H1 (cell line): ENCODE data around the gene JPH2. TPM values are rescaled to one million over a fixed set of nuclear protein-coding genes. Genes with fewer than 3 reads are reported as not detected.

Experiments used
- CHD2 ChIP-seq: IDR thresholded peaks from 2 replicates; pipeline ENCODE4 v1.6.1; 2012; ENCODE audit warnings: low read length, improper control_type of control experiment
- CREB1 ChIP-seq: IDR thresholded peaks from 2 replicates; pipeline ENCODE4 v1.6.1; 2012; ENCODE audit warnings: inconsistent platforms
- FOSL1 ChIP-seq: IDR thresholded peaks from 2 replicates; pipeline ENCODE4 v1.6.1; 2011; ENCODE audit warnings: mild to moderate bottlenecking, low read depth, low read length, moderate library complexity; ENCODE audit not compliant: insufficient read depth
- POLR2A ChIP-seq, 2 experiments: IDR thresholded peaks; 1 replicate in 1 of 2; 2 replicates in 1 of 2; pipeline ENCODE4 v1.6.1; 2011; ENCODE audit warnings: low read depth in 2 of 2, low read length in 2 of 2, mild to moderate bottlenecking in 2 of 2; ENCODE audit errors: control extremely low read depth in 1 of 2
- POU5F1 ChIP-seq: IDR thresholded peaks from 2 replicates; pipeline ENCODE4 v1.6.1; 2011; ENCODE audit warnings: low read depth, mild to moderate bottlenecking, low read length, moderate library complexity
- SIN3A ChIP-seq, 2 experiments: IDR thresholded peaks in 1 of 2; conservative IDR thresholded peaks in 1 of 2; 2 replicates each; pipeline ENCODE4 v1.6.1; 2011 to 2012; ENCODE audit warnings: low read length in 2 of 2, improper control_type of control experiment in 1 of 2, low read depth in 1 of 2, mild to moderate bottlenecking in 1 of 2
- SIRT6 ChIP-seq: IDR thresholded peaks from one replicate; pipeline ENCODE4 v1.7.1; 2012; ENCODE audit warnings: low read length, inconsistent platforms
- SRF ChIP-seq: IDR thresholded peaks from 2 replicates; pipeline ENCODE4 v1.6.1; 2011; ENCODE audit warnings: mild to moderate bottlenecking, low read depth, low read length, moderate library complexity
- TCF12 ChIP-seq: IDR thresholded peaks from 2 replicates; pipeline ENCODE4 v1.6.1; 2011; ENCODE audit warnings: low read depth, mild to moderate bottlenecking, low read length
- ZNF274 ChIP-seq: IDR thresholded peaks from 2 replicates; pipeline ENCODE4 v1.7.0; 2012; ENCODE audit warnings: low read length, borderline replicate concordance; ENCODE audit errors: extremely low read depth
- polyA plus RNA-seq, 7 experiments: library from polyadenylated mRNA; depleted of rRNA in 3 of 7; stranded (reverse) in 5 of 7; unstranded in 2 of 7; fragments of >200 nt in 5 of 7; fragments of 200-250 nt in 2 of 7; gene quantifications; 1 replicate in 5 of 7; 2 replicates in 1 of 7; 4 replicates in 1 of 7; pipeline versions ENCODE4 v1.2.1 to v1.2.3, GENCODE V29; 2011 to 2013; ENCODE audit warnings: missing spikeins in 2 of 7, mixed read lengths in 2 of 7
- total RNA-seq: library from RNA; stranded (reverse); fragmentation: NEBNext Ultra II Directional; extraction: Animal tissue kit (Norgen Biotek cat#: 25700); gene quantifications from 2 replicates; pipeline ENCODE4 v1.2.1, GENCODE V29; 2021
- TF ChIP-seq, protein P1 (sequence below): fragments of 300-600 bp; sonication (generic); IDR thresholded peaks from 2 replicates; pipeline ENCODE4 v1.7.1; 2012; ENCODE audit warnings: low read length, moderate library complexity, mild to moderate bottlenecking, inconsistent platforms; ENCODE audit not compliant: insufficient replicate concordance

Gene JPH2
- total and polyA plus RNA-seq, 2 of the 8 experiments (the other 6 are each of a cell fraction or from before 2014, with no cell fraction given): 0.59 to 1.3 TPM

DNA sequence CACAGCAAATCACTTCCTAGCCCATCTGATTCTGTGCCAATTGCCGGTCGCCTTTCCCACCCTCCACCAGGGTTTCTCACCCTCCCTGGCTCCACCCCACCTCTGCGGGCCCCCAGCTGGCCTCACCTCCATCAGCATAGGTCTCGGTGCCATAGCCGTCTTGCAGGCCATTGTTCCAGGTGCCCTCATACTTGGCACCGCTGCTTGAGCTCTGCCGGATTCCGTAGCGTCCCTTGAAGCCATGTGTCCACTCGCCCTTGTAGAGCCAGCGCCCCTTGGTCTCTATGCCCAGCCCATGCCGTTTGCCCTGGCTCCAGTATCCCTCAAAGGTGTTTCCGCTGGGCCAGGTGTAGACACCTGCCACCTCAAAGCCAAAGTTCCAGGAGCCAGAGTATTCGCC is 787 bp downstream of the JPH2 start (continued):
- TF ChIP-seq, protein P1, sequence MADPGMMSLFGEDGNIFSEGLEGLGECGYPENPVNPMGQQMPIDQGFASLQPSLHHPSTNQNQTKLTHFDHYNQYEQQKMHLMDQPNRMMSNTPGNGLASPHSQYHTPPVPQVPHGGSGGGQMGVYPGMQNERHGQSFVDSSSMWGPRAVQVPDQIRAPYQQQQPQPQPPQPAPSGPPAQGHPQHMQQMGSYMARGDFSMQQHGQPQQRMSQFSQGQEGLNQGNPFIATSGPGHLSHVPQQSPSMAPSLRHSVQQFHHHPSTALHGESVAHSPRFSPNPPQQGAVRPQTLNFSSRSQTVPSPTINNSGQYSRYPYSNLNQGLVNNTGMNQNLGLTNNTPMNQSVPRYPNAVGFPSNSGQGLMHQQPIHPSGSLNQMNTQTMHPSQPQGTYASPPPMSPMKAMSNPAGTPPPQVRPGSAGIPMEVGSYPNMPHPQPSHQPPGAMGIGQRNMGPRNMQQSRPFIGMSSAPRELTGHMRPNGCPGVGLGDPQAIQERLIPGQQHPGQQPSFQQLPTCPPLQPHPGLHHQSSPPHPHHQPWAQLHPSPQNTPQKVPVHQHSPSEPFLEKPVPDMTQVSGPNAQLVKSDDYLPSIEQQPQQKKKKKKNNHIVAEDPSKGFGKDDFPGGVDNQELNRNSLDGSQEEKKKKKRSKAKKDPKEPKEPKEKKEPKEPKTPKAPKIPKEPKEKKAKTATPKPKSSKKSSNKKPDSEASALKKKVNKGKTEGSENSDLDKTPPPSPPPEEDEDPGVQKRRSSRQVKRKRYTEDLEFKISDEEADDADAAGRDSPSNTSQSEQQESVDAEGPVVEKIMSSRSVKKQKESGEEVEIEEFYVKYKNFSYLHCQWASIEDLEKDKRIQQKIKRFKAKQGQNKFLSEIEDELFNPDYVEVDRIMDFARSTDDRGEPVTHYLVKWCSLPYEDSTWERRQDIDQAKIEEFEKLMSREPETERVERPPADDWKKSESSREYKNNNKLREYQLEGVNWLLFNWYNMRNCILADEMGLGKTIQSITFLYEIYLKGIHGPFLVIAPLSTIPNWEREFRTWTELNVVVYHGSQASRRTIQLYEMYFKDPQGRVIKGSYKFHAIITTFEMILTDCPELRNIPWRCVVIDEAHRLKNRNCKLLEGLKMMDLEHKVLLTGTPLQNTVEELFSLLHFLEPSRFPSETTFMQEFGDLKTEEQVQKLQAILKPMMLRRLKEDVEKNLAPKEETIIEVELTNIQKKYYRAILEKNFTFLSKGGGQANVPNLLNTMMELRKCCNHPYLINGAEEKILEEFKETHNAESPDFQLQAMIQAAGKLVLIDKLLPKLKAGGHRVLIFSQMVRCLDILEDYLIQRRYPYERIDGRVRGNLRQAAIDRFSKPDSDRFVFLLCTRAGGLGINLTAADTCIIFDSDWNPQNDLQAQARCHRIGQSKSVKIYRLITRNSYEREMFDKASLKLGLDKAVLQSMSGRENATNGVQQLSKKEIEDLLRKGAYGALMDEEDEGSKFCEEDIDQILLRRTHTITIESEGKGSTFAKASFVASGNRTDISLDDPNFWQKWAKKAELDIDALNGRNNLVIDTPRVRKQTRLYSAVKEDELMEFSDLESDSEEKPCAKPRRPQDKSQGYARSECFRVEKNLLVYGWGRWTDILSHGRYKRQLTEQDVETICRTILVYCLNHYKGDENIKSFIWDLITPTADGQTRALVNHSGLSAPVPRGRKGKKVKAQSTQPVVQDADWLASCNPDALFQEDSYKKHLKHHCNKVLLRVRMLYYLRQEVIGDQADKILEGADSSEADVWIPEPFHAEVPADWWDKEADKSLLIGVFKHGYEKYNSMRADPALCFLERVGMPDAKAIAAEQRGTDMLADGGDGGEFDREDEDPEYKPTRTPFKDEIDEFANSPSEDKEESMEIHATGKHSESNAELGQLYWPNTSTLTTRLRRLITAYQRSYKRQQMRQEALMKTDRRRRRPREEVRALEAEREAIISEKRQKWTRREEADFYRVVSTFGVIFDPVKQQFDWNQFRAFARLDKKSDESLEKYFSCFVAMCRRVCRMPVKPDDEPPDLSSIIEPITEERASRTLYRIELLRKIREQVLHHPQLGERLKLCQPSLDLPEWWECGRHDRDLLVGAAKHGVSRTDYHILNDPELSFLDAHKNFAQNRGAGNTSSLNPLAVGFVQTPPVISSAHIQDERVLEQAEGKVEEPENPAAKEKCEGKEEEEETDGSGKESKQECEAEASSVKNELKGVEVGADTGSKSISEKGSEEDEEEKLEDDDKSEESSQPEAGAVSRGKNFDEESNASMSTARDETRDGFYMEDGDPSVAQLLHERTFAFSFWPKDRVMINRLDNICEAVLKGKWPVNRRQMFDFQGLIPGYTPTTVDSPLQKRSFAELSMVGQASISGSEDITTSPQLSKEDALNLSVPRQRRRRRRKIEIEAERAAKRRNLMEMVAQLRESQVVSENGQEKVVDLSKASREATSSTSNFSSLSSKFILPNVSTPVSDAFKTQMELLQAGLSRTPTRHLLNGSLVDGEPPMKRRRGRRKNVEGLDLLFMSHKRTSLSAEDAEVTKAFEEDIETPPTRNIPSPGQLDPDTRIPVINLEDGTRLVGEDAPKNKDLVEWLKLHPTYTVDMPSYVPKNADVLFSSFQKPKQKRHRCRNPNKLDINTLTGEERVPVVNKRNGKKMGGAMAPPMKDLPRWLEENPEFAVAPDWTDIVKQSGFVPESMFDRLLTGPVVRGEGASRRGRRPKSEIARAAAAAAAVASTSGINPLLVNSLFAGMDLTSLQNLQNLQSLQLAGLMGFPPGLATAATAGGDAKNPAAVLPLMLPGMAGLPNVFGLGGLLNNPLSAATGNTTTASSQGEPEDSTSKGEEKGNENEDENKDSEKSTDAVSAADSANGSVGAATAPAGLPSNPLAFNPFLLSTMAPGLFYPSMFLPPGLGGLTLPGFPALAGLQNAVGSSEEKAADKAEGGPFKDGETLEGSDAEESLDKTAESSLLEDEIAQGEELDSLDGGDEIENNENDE: no peak
- TF ChIP-seq FOSL1 (no peak), TCF12 (no peak), POLR2A (IDR thresholded peaks at IDR 0.05; ENCODE audit: control extremely low read depth in 1 of 2, low read depth in 2 of 2, low read length in 2 of 2) (no peak), CREB1 (no peak), CHD2 (no peak), ZNF274 (no peak), SIRT6 (no peak), SRF (no peak), POU5F1 (no peak), SIN3A (conservative IDR thresholded peaks at IDR 0.05 in 1 of 2, IDR thresholded peaks at IDR 0.05 in 1 of 2; ENCODE audit: low read depth in 1 of 2, low read length in 2 of 2) (no peak)
